ENCODE data around the gene FABP6. TPM values are rescaled to one million over a fixed set of nuclear protein-coding genes. Genes with fewer than 3 reads are reported as not detected.

FABP6 gene
- total RNA-seq, 1 experiment from 2014 or later: 0.52 TPM

GRCh38 chr5:160250826-160251225 is 21.5 kb downstream of the FABP6 start:
- Histone ChIP-seq H3K27ac (ENCODE audit: low read depth, low read length, poor library complexity, severe bottlenecking) (no peak overlapping the region), H3K4me1 (ENCODE audit: insufficient read depth, low read length, poor library complexity, severe bottlenecking) (no peaks in the 10 kb centered on the region), H3K27me3 (replicated peaks; ENCODE audit: insufficient read depth, low read depth, low read length, poor library complexity) (no peaks in the 10 kb centered on the region), H3K9me3 (ENCODE audit: low read depth, low read length, poor library complexity, severe bottlenecking) (no peaks in the 10 kb centered on the region), H3K36me3 (ENCODE audit: insufficient read depth, low read length, poor library complexity, severe bottlenecking) (no peaks in the 10 kb centered on the region), H3K4me3 (ENCODE audit: low read depth, low read length, poor library complexity, severe bottlenecking) (no peak overlapping the region)
- TF ChIP-seq CTCF (conservative IDR thresholded peaks at IDR 0.05; ENCODE audit: low read depth, low read length) (no peak), EZH2 (IDR thresholded peaks at IDR 0.05; ENCODE audit: borderline replicate concordance, low read depth, low read length, poor library complexity, severe bottlenecking) (no peak)
- no peak for DNase-seq (ENCODE audit: low spot score)
- POLR2A ChIA-PET (ENCODE audit: low non-redundant PET): no interaction called here
- CTCF ChIA-PET: no interaction called here
- intact Hi-C loops (cut with micrococcal nuclease; ENCODE audit: unreplicated experiment): no loop called here
- BruUV-seq (replicated peaks): no TSS peak

GRCh38 chr5:160251406-160252155 is 22.3 kb downstream of the FABP6 start:
- intact Hi-C loops (cut with micrococcal nuclease; ENCODE audit: unreplicated experiment): no loop called here

GRCh38 chr5:160252916-160253315 is 23.6 kb downstream of the FABP6 start:
- no peaks in the 10 kb centered on the region for H3K9me3 ChIP-seq (ENCODE audit: low read depth, low read length, poor library complexity, severe bottlenecking)
- intact Hi-C loops (cut with micrococcal nuclease; ENCODE audit: unreplicated experiment): no loop called here
- BruUV-seq (replicated peaks): no TSS peak
- ChIA-PET CTCF (no interaction called here), POLR2A (ENCODE audit: low non-redundant PET) (no interaction called here)
- no peaks in the 10 kb centered on the region for H3K36me3 ChIP-seq (ENCODE audit: insufficient read depth, low read length, poor library complexity, severe bottlenecking)
- no peaks in the 10 kb centered on the region for H3K4me1 ChIP-seq (ENCODE audit: insufficient read depth, low read length, poor library complexity, severe bottlenecking)
- H3K27ac ChIP-seq (ENCODE audit: low read depth, low read length, poor library complexity, severe bottlenecking): no peak overlapping the region
- no peak overlapping the region for H3K4me3 ChIP-seq (ENCODE audit: low read depth, low read length, poor library complexity, severe bottlenecking)
- H3K27me3 ChIP-seq (replicated peaks; ENCODE audit: insufficient read depth, low read depth, low read length, poor library complexity): no peaks in the 10 kb centered on the region
- no peak for DNase-seq (ENCODE audit: low spot score)
- TF ChIP-seq EZH2 (IDR thresholded peaks at IDR 0.05; ENCODE audit: borderline replicate concordance, low read depth, low read length, poor library complexity, severe bottlenecking) (no peak), CTCF (conservative IDR thresholded peaks at IDR 0.05; ENCODE audit: low read depth, low read length) (no peak)

More at GRCh38 chr5:160251406-160252155, 22.3 kb downstream of the FABP6 start:
- DNase-seq (ENCODE audit: low spot score): no peak
- Histone ChIP-seq H3K27ac (ENCODE audit: low read depth, low read length, poor library complexity, severe bottlenecking) (no peak overlapping the region), H3K9me3 (ENCODE audit: low read depth, low read length, poor library complexity, severe bottlenecking) (no peaks in the 10 kb centered on the region), H3K4me1 (ENCODE audit: insufficient read depth, low read length, poor library complexity, severe bottlenecking) (no peaks in the 10 kb centered on the region), H3K36me3 (ENCODE audit: insufficient read depth, low read length, poor library complexity, severe bottlenecking) (no peaks in the 10 kb centered on the region), H3K27me3 (replicated peaks; ENCODE audit: insufficient read depth, low read depth, low read length, poor library complexity) (no peaks in the 10 kb centered on the region), H3K4me3 (ENCODE audit: low read depth, low read length, poor library complexity, severe bottlenecking) (no peak overlapping the region)
- no TSS peak for BruUV-seq (replicated peaks)
- CTCF ChIA-PET: no interaction called here
- TF ChIP-seq EZH2 (IDR thresholded peaks at IDR 0.05; ENCODE audit: borderline replicate concordance, low read depth, low read length, poor library complexity, severe bottlenecking): no peak
- no peak for TF ChIP-seq CTCF (conservative IDR thresholded peaks at IDR 0.05; ENCODE audit: low read depth, low read length)
- POLR2A ChIA-PET (ENCODE audit: low non-redundant PET): no interaction called here
